ENCODE data around the gene POU2AF1.

Gene POU2AF1

GRCh38 chr11:111336582-111337256, 42.4 kb downstream of the POU2AF1 start:
- no peak overlapping the region for H3K4me3 ChIP-seq (ENCODE audit: low read depth in 1 of 2, low read length in 1 of 2)
- H3K36me3 ChIP-seq: no peaks in the 10 kb centered on the region
- no peak overlapping the region for H3K27ac ChIP-seq
- TF ChIP-seq, protein P1, sequence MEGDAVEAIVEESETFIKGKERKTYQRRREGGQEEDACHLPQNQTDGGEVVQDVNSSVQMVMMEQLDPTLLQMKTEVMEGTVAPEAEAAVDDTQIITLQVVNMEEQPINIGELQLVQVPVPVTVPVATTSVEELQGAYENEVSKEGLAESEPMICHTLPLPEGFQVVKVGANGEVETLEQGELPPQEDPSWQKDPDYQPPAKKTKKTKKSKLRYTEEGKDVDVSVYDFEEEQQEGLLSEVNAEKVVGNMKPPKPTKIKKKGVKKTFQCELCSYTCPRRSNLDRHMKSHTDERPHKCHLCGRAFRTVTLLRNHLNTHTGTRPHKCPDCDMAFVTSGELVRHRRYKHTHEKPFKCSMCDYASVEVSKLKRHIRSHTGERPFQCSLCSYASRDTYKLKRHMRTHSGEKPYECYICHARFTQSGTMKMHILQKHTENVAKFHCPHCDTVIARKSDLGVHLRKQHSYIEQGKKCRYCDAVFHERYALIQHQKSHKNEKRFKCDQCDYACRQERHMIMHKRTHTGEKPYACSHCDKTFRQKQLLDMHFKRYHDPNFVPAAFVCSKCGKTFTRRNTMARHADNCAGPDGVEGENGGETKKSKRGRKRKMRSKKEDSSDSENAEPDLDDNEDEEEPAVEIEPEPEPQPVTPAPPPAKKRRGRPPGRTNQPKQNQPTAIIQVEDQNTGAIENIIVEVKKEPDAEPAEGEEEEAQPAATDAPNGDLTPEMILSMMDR (IDR thresholded peaks at IDR 0.05): no peak
- H3K4me1 ChIP-seq (ENCODE audit: control insufficient read depth in 1 of 2, insufficient read depth in 1 of 2, low read depth in 1 of 2, low read length in 1 of 2): no peaks in the 10 kb centered on the region
- no peaks in the 10 kb centered on the region for H3K27me3 ChIP-seq
- H3K9me3 ChIP-seq: no peaks in the 10 kb centered on the region

DNA sequence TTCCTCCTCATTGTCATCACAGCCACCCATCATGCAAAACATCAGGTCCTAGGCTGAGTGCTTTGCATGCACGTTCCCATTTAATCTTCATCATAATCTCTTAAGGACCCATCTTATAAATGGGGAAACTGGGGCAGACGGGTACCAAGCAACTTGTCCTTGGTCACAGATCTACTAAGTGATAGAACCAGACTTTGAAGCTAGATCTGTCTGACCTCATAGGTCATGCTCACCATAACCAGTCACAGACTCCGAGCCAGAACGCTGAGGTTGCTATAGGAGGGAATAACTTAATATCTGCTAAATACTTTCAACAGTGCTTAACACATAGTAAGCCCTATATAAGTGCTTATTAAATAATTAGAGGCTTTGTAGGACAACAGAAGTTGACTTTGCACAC, 43.0 kb downstream of the POU2AF1 start:
- Histone ChIP-seq H3K4me3 (ENCODE audit: low read depth in 1 of 2, low read length in 1 of 2) (no peak overlapping the region), H3K27me3 (no peaks in the 10 kb centered on the region), H3K4me1 (ENCODE audit: control insufficient read depth in 1 of 2, insufficient read depth in 1 of 2, low read depth in 1 of 2, low read length in 1 of 2) (no peaks in the 10 kb centered on the region), H3K9me3 (no peaks in the 10 kb centered on the region), H3K36me3 (no peaks in the 10 kb centered on the region), H3K27ac (no peak overlapping the region)
- TF ChIP-seq, protein P1 (IDR thresholded peaks at IDR 0.05): no peak

- Histone ChIP-seq H3K27ac (no peak overlapping the region), H3K9me3 (no peaks in the 10 kb centered on the region), H3K36me3 (no peaks in the 10 kb centered on the region), H3K27me3 (no peaks in the 10 kb centered on the region), H3K4me1 (ENCODE audit: control insufficient read depth in 1 of 2, insufficient read depth in 1 of 2, low read depth in 1 of 2, low read length in 1 of 2) (no peaks in the 10 kb centered on the region), H3K4me3 (ENCODE audit: low read depth in 1 of 2, low read length in 1 of 2) (no peak overlapping the region)
- TF ChIP-seq, protein P1 (IDR thresholded peaks at IDR 0.05): no peak
Measured at GRCh38 chr11:111335549-111335948, 43.5 kb downstream of the POU2AF1 start.

DNA sequence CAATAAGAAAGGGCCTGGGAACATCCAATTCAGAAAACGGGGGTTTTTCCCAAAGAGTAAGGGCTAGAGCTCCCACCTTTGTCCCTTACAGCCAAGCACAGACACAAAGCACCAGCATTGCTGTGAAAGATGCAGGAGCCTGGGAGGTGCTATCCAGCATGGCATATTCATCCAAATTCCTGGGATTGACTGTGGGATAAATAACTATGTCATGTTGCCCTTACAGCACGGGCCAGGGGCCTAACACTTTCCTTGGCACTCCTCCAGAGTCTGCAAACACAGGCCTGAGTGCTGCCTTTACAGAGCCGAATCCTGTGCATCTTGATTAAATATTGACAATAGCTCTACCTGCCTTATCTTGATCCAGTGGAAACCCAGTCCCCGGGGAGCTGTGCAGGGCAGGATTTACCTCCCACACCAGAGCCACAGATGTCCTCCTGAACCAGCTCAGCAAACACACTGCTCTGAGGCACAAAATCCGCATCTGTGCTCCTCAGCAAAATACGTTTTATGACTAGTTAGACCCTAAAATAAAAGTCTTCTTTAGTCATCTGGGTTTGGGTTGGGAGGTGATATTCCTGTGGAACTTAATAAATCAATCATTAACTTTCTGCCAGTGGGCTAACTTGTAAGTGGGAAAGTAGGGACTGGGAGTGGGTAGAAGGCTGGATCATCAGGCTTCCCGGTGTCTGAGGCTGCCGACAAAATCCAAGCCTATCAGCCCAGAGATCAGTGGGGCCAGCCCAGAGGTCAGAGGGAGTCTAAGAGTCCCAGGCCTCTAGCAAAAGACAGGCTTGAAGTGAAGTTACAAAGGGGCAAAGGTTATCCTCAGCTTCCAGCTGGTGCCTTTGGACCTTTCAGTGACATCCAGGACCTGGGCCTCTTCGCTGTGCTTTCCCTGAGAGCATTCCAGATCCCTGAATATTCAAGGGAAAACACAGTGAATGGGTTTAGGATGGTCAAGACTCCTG, 44.3 kb downstream of the POU2AF1 start:
- Histone ChIP-seq H3K9me3 (no peaks in the 10 kb centered on the region), H3K4me1 (ENCODE audit: control insufficient read depth in 1 of 2, insufficient read depth in 1 of 2, low read depth in 1 of 2, low read length in 1 of 2) (no peaks in the 10 kb centered on the region), H3K4me3 (ENCODE audit: low read depth in 1 of 2, low read length in 1 of 2) (no peak overlapping the region), H3K27ac (no peak overlapping the region), H3K36me3 (no peaks in the 10 kb centered on the region), H3K27me3 (no peaks in the 10 kb centered on the region)
- TF ChIP-seq, protein P1 (IDR thresholded peaks at IDR 0.05): no peak

- H3K4me3 ChIP-seq (ENCODE audit: low read depth in 1 of 2, low read length in 1 of 2): no peak overlapping the region
- no peaks in the 10 kb centered on the region for H3K36me3 ChIP-seq
- no peak overlapping the region for H3K27ac ChIP-seq
- H3K4me1 ChIP-seq (ENCODE audit: control insufficient read depth in 1 of 2, insufficient read depth in 1 of 2, low read depth in 1 of 2, low read length in 1 of 2): no peaks in the 10 kb centered on the region
- H3K27me3 ChIP-seq: no peaks in the 10 kb centered on the region
- TF ChIP-seq, protein P1 (IDR thresholded peaks at IDR 0.05): no peak
- H3K9me3 ChIP-seq: no peaks in the 10 kb centered on the region
Measured at GRCh38 chr11:111331711-111332479, 47.2 kb downstream of the POU2AF1 start.
